OCI-M2 (cell line): ENCODE measurements around the gene PDCL3.

Experiments used
- DNase-seq: peaks from one replicate; lab custom pipeline; 2025; ENCODE audit not compliant: unreplicated experiment; lab: John Stamatoyannopoulos, UW

PDCL3 gene

DNA sequence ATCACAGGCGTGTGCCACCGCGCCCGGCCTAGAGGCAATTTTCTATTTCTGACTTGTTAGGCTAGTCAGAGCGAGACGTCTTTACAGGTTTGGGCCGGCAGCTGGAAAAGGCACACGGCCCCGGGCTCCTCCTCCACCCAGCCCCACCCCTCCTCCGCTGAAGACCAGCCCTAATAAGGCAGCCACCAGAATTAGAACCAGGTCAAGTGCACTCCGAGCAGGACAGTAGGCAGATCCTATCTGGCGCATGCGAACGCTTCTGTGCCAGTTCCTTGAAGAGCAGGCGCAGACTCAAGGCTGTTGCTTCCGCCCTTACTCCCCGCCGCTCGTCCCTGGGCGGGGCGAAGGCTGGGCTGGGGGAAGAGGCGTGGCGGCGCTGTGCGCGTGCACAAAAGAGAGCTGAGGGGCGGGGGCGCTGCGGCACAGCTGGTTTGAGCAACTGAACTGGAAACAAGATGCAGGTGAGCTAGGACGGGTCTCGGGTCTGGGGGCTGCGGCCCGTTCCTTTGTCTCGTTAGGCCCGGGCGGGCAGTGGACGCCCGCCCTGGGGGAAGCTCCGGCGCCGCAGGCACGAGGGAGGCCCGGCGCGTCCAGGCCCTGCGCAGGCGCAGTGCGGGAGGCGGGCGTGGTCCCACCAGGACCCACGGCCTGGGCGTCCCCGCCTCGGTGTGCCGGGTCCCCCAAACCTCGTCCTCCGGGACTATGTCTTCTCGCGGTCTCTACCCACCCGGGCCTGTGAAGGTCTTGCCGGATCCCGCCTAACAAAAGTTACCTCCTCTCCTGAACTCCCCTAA, at the start of gene PDCL3:
Gene PDCL3 (plus strand): TSS at position 381 of the 794 bp plus-strand sequence. CDS start 75 bp downstream, at position 456.
- peak; percentile 52 for DNase-seq

DNA sequence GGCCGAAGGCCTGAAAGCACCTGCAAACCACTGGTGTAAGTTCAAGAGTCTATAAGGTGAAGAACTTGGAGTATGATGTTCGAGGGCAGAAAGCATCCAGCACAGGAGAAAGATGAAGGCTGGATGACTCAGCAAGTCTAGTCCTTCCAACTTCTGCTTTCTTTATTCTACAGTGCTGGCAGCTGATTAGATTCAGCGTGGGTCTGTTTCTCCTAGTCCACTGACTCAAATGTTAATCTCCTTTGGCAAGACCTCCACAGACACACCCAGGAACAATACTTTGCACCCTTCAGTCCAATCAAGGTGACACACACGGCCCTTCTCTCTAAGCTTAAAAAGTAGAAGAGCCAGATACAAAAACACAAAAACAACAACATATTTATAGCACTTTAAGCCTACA, 49.1 kb upstream of the PDCL3 start:
- peak; percentile 56 for DNase-seq

- no peak for DNase-seq
Observed at GRCh38 chr2:100517556-100517955, 45.2 kb upstream of the PDCL3 start.

DNA sequence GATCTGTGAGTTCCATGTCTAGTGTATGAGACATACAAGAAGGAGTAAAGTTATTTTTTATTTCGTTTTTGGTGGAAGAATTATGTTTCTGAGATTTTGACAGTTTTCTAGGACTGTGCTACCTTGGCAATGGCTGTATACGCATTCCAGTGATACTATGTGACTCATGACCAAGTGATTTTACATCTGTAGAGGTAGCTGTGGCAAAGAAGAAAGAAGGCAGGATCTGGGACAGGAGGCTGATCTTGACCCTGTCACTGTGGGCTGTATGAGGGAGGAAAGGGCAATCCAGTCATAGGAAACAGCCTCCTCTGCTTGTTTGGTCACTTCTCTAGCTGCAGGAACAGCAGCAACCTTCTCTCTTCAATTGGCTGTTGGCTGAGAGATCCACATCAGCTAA, 44.0 kb upstream of the PDCL3 start:
- no peak for DNase-seq

DNA sequence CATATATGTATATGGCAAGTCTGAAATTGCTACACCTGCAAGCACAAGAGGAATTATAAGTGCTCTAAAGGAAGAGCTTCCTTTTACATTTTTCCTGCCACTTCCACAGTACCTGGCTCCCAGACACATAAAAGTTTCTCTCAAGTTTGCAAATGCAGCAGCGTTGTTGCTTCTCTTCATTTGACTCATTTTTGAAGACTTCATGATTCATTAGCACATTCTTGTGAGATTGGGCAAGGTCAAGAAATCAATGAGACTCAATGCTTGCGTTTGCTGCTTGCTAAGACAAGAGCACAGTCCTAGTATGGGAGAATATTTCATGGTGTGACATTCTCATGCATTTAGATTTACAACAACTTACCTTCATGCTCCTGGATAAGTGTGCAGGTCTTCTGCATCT, 42.6 kb upstream of the PDCL3 start:
- no peak for DNase-seq

GRCh38 chr2:100522430-100522829, 40.4 kb upstream of the PDCL3 start:
- DNase-seq: no peak

DNA sequence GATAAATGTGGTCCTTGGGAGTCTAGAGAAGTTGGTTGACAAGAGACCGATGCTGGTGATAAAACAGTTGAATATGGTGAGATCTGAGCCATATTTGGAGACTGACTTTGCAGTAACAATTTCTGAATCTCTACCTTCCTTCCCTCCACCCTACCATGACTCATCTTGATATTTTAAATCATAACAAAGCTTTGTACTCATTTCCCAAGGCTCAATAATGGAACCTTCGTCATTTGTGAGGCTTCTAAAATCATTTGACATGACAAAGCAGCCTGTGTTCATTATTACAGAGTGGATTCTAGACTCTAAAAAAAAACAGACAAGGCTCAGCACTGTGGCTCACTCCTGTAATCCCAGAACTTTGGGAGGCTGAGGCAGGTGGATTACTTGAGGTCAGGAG, 38.5 kb upstream of the PDCL3 start:
- DNase-seq: no peak

- no peak for DNase-seq
Observed at GRCh38 chr2:100526868-100527267, 35.9 kb upstream of the PDCL3 start.

DNA sequence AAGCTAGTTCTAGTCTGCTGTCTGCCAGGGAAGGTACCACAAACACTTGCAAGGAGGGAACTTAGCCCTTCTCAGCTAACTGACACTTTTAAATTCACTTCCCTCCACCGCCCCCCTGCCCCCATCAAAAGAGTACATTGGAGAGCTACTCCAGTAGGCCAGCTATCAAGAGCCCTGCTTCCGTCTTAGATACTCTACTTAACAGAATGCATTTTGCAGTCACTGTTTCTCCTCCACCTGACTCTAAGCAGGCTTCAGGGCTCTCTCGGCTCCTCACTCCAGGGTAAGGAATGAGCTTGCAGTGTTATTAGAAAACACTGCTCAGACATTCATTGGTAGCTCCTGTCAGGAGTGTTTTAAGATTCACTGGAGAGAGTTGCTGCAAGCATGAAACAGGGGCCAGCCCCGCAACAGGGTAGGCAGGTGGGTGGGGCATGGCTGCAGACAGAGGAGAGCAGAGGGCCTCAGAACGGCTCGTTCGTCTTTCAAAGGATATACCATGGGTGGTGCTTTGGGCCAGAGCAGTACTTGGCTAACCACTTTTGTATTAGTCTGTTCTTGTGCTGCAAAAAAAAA, 35.3 kb upstream of the PDCL3 start:
- no peak for DNase-seq

DNA sequence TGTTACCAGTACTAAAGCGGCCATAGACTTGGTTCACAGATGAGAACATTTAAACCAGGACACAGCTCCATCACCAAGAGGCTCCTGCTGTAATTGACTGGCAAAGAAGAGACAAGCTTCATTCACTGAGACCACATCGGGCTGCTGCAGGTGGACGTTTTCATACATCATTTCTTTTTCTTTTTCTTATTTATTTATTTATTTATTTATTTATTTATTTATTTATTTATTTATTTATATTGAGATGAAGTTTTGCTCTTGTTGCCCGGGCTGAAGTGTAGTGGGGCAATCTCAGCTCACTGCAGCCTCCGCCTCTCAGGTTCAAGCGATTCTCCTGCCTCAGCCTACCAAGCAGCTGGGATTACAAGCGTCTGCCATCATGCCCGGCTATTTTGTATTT, 33.6 kb upstream of the PDCL3 start:
- no peak for DNase-seq

DNA sequence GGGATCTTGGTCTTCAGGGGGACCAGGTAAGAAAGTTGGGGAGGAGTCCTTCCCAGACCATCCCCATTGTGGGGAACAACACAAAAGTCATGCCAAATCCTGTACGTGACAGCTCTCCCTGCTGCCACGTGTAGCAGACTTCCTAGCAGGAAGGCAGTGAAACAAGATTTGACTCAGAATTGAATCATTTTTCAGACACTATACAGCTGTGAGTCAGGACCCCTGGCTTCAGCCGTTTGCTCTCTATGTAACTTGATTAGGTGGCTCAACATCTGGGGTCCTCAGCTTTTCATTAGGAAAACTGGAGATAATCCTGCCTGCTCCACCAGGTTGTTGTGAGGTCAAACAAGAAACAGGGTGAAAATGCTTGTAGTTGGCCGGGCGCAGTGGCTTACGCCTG, 32.9 kb upstream of the PDCL3 start:
- no peak for DNase-seq

GRCh38 chr2:100535855-100536254, 26.9 kb upstream of the PDCL3 start:
- no peak for DNase-seq

DNA sequence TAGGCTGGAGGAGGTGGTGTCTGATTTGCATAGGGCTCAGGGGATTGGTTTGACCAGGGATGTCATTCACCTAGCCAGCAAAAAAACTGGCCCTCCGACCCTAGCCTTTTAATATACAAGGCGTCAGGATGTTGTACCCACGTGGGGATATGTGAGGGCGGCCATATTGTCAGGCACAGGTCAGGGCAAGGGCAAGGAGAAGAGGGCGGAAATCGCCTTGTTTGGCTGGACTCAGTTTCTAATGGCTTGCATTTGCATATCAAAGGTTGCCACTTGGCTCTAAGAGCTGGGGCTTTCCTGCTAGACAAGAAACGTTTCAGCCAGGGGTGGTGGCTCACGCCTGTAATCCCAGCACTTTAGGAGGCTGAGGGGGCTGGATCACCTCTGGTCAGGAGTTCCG, 24.9 kb upstream of the PDCL3 start:
- no peak for DNase-seq

DNA sequence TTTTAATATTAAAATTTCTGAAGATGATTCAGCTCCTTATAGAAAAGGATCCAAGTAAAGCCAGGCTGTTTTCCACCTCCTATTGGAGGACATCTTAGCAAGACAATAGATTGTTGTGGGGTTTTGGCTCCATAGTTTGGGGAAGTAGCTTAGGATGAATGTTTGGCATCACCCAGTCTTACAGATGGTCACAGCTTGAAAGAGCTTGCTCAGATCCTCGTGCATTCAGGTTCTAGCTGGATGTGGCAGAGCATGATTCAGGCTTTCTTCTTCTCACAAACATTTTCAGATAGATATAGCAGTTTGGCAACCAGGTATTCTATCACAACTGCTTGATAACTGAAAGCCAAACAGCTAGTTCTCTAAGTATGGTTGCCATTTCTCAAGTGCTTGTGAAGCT, 23.6 kb upstream of the PDCL3 start:
- DNase-seq: no peak

DNA sequence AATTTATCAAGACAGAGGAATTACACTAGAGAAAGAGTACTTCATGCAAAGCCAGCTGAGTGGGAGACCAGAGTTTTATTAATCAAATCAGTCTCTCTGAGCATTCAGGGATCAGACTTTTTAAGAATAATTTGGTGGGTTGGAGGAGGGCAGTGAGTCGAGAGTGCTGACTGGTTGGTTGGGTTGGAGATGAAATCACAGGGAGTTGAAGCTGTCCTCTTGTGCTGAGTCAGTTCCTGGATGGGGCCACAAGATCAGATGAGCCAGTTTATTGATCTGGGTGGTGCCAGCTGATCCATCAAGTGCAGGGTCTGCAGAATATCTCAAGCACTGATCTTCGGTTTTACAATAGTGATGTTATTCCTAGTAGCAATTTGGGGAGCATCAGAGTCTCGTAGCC, 21.4 kb upstream of the PDCL3 start:
- DNase-seq: no peak

DNA sequence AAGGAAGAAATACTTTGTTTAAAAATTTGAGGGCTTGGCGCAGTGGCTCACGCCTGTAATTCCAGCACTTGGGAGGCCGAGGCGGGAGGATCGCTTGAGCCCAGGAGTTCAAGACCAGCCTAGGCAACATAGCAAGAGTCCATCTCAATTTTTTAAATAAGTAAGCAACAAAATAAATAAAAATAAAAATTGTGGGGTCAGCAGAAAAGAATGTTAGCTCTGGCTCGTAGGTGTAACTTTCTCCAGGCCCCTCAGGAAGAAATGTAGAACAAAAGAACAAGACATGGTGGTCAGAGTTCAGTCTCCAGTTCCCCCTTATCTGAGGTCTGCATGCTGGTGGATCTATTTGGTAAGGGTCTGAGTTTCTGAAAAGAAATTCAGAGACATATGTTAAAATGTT, 20.4 kb upstream of the PDCL3 start:
- DNase-seq: no peak

GRCh38 chr2:100544911-100545596, 17.7 kb upstream of the PDCL3 start:
- DNase-seq: no peak

DNA sequence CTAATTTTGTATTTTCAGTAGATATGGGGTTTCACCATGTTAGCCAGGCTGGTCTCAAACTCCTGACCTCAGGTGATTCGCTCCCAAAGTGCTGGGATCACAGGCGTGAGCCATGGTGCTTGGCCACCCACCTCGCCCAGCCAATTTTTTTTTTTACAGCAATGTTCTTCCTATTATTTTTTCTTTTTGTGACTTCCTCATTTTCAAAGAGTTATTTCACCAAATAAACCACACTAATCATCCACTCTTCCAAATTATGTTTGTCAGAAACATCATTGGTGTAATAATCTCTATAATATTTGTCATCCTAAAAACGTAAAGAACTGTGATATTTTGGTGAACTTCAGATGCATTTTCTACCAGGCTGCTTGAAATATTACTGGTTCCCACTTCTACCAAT, 16.3 kb upstream of the PDCL3 start:
- no peak for DNase-seq

DNA sequence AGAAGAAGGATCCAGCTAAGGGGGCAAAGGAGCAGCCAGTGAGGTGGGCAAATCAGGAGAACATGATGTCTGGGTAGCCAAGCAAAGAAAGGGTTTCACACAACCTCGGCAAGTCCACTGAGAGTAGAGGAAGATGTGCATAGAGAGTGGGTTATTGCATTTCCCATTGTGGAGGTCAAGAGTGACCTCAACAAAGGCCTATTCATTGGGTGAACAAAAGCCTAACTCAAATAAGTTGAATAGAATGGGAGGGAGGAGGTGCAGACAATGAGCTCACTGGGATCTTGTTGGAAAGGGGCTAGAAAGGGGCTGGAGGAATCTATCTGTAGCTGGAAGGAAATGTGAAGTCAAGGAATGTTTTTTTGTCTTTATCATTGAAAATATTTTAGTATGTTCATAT, 14.0 kb upstream of the PDCL3 start:
- no peak for DNase-seq

DNA sequence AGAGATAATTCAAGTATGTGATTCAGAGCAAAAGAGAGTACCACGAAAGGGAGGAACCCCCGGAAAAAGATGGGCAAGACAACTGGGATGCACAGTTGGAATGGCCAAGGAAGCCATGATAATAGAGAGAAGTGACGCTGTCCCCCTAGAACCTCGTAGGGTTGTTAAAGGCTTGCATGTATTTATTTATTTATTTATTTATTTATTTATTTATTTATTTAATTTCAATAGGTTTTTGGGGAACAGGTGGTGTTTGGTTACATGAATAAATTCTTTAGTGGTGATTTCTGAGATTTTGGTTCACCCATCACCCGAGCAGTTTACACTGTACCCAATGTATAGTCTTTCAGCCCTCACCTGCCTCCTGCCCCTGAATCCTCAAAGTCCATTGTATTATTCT, 11.5 kb upstream of the PDCL3 start:
- no peak for DNase-seq

DNA sequence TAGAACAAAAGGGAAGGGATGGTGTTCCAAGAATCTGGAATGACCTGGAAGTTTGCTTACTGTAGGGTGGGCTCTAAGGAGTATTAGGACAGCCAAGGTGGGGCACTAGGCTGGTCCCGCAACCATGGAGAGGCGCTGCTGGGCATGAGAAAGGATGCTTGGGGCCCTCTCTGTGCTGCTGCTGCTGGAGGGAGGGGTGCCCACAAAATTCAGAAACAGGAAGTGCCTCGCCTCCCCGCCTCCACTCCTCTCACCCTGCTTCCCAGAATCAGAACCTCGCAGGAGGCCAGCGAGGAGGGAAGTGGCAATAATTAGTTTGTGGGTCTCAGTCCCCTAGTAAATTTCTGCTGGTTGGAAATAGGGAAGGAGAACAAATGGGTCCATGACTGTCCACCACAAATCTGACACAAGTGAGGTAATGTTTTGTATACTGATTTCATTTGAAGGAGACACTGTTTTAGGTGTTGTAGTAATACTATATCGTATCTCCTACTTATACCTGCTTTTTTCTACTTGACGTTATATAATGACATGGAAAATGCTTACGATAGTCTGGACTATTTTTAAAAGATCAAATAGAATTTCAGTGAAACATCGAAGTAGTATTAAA, 7.9 kb upstream of the PDCL3 start:
- no peak for DNase-seq

- DNase-seq: no peak
Observed at GRCh38 chr2:100556746-100557145, 6.0 kb upstream of the PDCL3 start.
